ENCODE data around the gene SH3TC2.

GRCh38 chr5:149094996-149095395 lies 32.1 kb upstream of the SH3TC2 start:
- no peak for TF ChIP-seq CTCF (IDR thresholded peaks at IDR 0.05)
- TF ChIP-seq POLR2A (IDR thresholded peaks at IDR 0.05) = no peak
- no peak for TF ChIP-seq POLR2AphosphoS5 (IDR thresholded peaks at IDR 0.05)

All from breast epithelium (tissue), 3 donors.